GM19468 (cell line): Measurements from ENCODE around the gene SERHL2.
A peak's percentile ranks its signal among the peaks of the same experiment; 100 is the strongest.
"Not testable (repeated sequence)": the region's sequence is repeated elsewhere in the genome, so short reads cannot be mapped to it uniquely, and the experiment has no call there.

Experiments
- ATAC-seq: cut with Tn5 transposase; IDR thresholded peaks from one replicate; pipeline ENCODE4 v1.9.1; 2021; ENCODE audit warnings: mild to moderate bottlenecking, moderate library complexity, moderate number of reproducible peaks; ENCODE audit not compliant: unreplicated experiment; ENCODE audit errors: extremely low read depth

The SERHL2 gene, protein sequence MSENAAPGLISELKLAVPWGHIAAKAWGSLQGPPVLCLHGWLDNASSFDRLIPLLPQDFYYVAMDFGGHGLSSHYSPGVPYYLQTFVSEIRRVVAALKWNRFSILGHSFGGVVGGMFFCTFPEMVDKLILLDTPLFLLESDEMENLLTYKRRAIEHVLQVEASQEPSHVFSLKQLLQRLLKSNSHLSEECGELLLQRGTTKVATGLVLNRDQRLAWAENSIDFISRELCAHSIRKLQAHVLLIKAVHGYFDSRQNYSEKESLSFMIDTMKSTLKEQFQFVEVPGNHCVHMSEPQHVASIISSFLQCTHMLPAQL

GRCh38 chr22:42553475-42554361, at the start of gene SERHL2:
Gene SERHL2, plus strand, starts transcription at chr22:42553956. Its CDS starts 65 bp downstream, at chr22:42554021.
- ATAC-seq, result no peak

GRCh38 chr22:42508327-42508974, 45.3 kb upstream of the SERHL2 start:
- ATAC-seq, result not testable (repeated sequence)

DNA sequence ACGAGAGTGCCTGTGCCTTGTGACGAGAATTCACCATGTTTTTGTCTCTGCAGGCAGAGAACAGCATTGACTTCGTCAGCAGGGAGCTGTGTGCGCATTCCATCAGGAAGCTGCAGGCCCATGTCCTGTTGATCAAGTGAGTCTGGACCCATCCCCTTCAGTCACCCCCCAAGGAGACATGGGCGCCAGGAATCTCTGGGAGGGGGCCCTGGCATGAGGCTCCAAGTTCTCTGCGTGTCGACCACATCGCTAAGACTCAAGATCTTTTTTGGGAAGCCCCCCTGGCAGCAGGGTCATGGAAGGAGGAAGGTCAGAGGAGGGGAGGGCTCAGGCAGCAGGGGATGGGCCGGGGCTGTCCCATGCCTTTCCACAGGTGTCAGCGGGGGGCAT, 44.8 kb upstream of the SERHL2 start:
- not testable (repeated sequence) for ATAC-seq

DNA sequence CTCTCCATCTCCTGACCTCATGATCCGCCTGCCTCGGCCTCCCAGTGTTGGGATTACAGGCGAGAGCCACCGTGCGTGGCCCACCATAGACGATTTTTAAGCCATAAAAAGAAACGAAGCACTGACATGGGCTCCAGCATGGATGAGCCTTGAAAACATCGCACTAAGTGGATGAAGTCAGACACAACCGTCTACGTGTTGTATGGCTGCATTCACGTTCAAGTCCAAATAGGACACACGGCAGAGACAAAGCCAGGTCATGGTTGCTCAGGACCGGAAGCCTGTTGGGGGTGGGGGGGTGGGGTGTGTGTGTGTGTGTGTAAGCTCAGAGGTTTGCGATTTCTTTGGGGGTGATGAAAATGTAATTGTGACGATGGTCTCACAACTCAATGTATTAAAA, 44.2 kb upstream of the SERHL2 start:
- no peak for ATAC-seq

DNA sequence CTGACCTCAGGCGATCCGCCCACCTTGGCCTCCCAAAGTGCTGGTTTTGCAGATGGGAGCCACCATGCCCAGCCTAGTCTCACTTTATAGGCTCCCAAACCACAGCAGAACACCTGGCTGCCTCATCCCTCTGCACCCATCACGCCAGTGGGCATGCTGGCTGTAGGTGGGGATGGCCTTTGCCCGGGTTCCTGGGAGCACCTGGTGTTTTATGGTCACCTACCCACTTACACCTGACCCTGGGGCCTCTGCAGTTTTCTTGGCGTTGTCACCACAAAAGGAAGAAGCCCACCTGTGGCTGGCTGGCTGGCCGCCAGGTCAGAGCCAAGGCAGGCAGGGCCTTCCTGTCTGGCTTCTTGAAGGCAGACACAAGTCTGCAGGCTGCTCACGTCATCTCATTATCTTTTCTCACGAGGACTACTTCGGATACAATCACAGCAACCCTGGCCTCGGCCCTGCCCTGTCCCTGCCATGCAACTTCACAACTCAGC, 42.3 kb upstream of the SERHL2 start:
- ATAC-seq, result no peak

DNA sequence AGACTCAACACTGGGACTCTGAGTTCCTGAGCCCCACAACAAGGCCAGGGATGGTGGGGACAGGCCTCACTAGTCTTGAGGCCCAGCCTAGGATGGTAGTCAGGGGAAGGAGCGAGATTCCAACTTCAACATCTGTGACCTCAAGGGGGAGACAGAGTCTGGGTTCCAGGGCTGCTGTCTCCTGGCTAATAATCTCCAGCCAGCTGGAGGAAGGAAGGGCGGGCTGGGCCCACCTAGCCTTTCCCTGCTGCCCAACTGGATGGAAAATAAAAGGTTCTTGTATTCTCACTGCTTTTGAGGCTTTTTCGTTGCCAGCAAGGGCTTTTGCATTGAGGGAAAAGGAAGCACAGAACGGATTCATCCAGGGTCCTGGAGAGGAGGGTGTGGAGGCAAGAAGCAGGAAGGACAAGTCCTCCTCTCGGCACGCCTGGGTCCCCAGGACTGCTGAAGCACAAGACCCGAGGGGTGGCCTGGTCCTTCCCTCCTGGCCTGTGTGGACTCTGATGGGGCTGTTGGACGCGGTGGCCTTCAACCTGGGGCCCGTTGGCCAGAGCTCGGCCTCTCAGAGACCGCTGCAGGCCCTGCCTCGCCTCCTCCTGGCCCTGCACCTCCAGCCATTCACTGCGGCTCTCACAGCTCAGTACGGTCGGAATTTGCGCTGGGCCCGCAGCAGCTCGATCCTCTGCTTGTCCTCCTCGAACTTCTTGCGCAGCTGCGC, 41.3 kb upstream of the SERHL2 start:
- ATAC-seq, result not testable (repeated sequence)

DNA sequence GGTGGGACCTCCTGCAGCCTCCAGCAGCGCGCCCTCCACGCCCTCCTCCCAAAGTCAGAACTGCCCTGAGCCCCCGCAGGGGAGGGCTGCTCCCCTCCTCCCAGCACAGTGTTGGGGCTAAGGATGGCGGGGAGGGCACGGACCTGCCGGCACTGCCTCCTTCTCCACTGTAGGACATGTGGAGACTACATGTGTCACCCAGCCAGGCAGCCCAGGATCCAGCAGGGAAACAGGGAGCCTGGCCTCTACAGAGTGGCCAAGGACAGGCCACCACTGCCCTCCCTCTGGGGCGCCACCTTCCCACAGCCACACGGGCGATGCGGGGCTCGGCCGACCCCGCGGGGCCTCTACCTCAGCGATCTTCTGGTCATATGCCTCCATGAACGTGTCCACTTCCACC, 39.4 kb upstream of the SERHL2 start:
- ATAC-seq, result not testable (repeated sequence)

GRCh38 chr22:42515304-42515703, 38.5 kb upstream of the SERHL2 start:
- not testable (repeated sequence) for ATAC-seq

GRCh38 chr22:42515896-42516295, 37.9 kb upstream of the SERHL2 start:
- ATAC-seq, result no peak

- ATAC-seq, result not testable (repeated sequence)
These were observed 36.7 kb upstream of the SERHL2 start for GRCh38 chr22:42517103-42517502.

DNA sequence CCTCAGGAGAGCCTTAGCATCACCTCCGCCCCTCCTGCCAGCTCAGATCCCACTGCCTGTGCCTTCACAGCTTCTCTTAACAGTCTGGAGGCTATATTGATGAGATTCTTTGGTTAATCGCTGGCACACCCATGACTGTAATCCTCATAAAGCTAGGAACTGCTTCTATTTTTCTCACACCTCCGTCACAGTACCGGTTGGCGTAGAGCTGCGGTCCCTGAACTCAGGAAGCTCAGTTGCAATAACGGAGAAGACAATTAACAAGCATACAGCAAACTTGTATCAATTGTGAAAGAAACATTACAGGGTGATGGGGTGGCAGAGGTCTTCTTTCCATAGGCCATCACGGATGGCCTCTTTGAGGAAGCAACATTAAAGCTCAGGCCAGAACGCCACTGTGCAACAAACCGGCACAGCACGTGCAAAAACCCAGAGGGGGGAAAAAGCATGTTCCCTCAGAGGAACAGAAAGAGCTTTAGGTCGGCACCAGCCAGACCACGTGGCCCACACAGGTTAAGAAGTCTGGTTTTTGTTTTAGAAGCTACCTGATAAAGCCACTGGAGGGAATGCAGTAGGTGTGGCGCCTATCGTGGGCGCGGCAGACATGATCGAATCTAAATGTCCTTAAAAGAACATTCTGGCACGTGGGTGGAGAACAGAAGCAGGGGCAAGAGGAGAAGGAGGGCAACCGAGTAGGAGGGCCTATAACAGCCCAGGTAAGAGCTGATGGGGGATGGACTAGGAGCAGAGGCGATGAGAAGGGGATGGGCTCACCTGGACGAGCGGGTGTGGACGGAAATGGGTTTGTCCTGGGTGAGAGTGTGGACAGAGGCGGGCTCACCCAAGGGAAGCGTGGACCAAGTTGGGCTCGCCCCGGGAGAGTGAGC, 34.9 kb upstream of the SERHL2 start:
- ATAC-seq, result not testable (repeated sequence)

DNA sequence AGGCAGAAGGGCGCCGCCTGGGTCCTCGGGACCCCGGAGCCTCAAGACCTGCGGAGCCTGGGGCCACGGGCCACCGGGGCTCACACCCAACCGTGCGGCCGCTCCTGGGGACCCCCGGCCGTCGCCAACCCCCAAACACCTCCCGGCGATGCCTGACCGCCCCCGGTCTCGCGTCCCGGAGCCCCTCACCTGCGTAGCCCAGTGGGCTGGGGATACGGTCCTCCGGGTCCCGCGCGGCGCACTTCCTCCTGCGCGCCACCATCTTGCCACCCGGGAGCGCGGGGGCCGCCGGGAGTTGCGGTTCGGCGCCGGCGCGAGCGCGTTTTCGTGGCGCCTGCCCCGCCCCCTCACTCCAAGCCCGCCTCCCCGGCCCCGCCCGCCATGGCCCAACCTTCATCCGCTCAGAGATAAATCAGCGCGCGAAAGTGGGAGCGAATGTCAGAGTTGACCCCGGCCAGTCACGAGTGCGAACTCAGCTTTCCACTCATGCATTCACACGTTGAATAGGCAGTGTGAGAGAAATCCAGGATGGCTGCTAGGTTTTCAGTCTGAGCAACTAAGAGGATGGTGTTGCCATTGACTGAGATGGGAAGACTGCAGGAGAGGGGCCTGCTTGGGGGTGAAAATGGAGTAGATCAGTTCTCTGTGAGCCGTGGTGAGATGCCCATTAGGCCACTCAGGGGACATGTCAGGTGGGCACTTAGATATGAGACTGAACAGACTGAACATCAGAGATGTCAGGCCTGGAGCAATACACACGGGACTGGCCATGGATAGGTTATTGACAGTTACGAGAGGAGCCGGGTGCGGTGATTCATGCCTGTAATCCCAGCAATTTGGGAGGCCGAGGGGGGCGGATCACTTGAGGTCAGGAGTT, 34.0 kb upstream of the SERHL2 start, which contains the start of gene RRP7A:
RRP7A (minus strand) TSS at position 272 of the 877 bp plus-strand sequence; CDS start at position 262, 10 bp downstream.
- ATAC-seq, result peak; percentile 68

DNA sequence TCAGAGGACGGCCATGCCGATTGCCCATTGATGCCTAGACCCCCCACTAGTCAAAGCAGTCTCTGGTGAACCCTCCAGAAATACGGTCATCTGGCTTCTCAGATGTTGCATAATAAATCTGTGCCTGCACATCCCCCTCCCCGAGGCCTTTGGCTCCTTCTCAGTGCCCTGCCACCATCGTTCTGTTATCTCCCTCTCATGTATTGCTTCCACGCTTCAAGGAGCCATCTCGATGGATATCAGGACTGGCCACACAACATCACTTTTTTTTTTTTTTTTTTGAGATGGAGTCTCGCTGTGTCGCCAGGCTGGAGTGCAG, 32.6 kb upstream of the SERHL2 start:
- ATAC-seq, result no peak

GRCh38 chr22:42522546-42522945, 31.2 kb upstream of the SERHL2 start:
- no peak for ATAC-seq

DNA sequence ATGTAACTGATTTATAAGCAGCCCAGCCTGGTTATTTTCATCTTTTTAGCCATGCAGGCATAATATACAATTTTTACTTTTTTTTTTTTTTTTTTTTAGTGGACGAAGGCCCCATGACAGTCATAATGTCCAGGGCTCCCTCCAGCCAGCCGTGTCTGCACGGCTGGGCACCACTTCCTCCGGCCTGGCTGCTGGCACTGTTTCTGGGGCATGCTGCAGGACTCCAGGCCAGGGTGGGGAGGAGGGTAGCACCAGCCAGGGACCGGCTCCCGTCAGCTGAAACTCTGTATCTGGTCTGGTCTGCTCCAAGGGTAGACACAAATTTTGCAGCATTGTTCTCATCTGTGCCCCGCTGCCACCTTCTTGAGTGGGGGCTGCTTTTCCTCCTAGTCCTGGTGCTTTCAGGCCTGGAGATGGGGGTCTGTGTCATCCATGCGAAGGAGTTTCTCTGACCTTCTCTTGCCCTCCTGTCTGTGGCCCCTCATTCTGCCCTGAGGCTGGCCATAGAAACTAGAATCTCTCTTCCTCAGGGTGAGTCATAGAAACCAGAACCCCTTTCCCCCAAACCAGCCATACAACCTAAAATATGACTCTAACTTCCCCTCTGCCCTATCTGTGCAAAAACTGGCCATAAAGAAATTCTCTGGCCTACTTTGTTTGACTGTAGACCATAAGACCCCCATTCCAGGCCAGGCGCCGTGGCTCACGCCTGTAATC, 25.0 kb upstream of the SERHL2 start:
- no peak for ATAC-seq

GRCh38 chr22:42529435-42529834, 24.3 kb upstream of the SERHL2 start:
- not testable (repeated sequence) for ATAC-seq

GRCh38 chr22:42531401-42532084, 22.2 kb upstream of the SERHL2 start:
- not testable (repeated sequence) for ATAC-seq
